ENCODE measurements around the gene FAM200C. TPM values are rescaled to one million over a fixed set of nuclear protein-coding genes. Genes with fewer than 3 reads are reported as not detected.

The FAM200C gene
- total RNA-seq, 4 donors from 2014 or later = 0.87 to 3.2 (median 1.8) TPM

DNA sequence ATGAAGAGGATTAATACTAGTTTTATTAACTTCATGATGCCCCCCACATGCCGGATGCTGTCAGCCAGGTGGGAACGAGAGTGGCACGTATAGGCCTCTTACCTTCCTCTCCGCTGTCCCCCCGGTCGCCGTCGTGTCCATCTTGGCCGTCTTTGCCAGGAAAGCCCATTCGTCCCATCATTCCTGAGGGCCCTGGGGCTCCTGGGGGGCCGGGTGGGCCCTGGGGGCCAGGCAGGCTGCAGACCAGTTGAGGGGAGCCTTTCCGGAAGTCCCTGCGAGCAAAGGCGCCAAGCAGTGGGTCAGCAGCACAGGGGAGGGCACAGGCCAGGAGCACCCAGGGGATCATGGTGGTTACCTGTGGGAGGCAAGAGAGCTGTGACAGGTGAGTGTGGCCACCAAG is 45.2 kb downstream of the FAM200C start:
- Histone ChIP-seq H3K36me3 (no peaks in the 10 kb centered on the region), H3K27ac (no peak overlapping the region), H3K9me3 (no peaks in the 10 kb centered on the region), H3K4me1 (peaks cover 0 to 33% (median 21%) of the 10 kb centered on the region in 3 donors), H3K27me3 (no peaks in the 10 kb centered on the region), H3K4me3 (no peak overlapping the region)
- DNase-seq = no peak
- whole genome bisulfite sequencing, 2 donors = 91 to 93% methylated on average over 9 to 10 of the region's 14 CpGs
- TF ChIP-seq, protein P1, sequence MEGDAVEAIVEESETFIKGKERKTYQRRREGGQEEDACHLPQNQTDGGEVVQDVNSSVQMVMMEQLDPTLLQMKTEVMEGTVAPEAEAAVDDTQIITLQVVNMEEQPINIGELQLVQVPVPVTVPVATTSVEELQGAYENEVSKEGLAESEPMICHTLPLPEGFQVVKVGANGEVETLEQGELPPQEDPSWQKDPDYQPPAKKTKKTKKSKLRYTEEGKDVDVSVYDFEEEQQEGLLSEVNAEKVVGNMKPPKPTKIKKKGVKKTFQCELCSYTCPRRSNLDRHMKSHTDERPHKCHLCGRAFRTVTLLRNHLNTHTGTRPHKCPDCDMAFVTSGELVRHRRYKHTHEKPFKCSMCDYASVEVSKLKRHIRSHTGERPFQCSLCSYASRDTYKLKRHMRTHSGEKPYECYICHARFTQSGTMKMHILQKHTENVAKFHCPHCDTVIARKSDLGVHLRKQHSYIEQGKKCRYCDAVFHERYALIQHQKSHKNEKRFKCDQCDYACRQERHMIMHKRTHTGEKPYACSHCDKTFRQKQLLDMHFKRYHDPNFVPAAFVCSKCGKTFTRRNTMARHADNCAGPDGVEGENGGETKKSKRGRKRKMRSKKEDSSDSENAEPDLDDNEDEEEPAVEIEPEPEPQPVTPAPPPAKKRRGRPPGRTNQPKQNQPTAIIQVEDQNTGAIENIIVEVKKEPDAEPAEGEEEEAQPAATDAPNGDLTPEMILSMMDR (IDR thresholded peaks at IDR 0.05) = no peak
- no peak for TF ChIP-seq POLR2A (IDR thresholded peaks at IDR 0.05)
- intact Hi-C loops (cut with DNase I) = no loop called here

- intact Hi-C loops (cut with DNase I) = no loop called here
- TF ChIP-seq, protein P1 (IDR thresholded peaks at IDR 0.05) = no peak
- no peak for TF ChIP-seq POLR2A (IDR thresholded peaks at IDR 0.05)
- Histone ChIP-seq H3K4me1 (peaks cover 0 to 20% (median 12%) of the 10 kb centered on the region in 3 donors), H3K27me3 (no peaks in the 10 kb centered on the region), H3K36me3 (no peaks in the 10 kb centered on the region), H3K9me3 (no peaks in the 10 kb centered on the region), H3K27ac (no peak overlapping the region), H3K4me3 (no peak overlapping the region)
- no peak for DNase-seq
- WGBS, 2 donors = 80 to 94% methylated on average over 6 to 8 of the region's 8 CpGs
Observed at GRCh38 chr5:160353379-160353778, 46.5 kb downstream of the FAM200C start.

DNA sequence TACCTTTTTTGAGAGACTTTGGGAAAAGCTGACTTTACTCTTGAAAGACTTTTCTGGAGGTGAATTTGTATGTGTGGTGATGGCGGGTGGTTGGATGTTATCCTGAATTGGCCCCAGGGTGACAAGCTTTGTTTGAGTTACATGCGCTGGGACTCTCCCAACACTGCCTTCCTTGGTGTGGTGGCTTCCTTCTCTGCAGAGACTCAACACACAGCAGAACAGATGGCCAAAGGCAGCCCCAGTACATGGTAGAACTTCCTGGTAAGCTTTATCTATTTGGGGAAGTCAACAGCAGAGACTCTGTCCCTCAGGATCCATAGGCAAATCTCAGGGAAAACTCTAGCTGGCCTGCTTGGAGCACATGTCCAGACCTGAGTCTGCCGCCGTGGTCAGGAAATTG is 47.5 kb downstream of the FAM200C start:
- no peak overlapping the region for H3K27ac ChIP-seq
- no peak for TF ChIP-seq POLR2A (IDR thresholded peaks at IDR 0.05)
- TF ChIP-seq, protein P1 (IDR thresholded peaks at IDR 0.05) = no peak
- H3K4me1 ChIP-seq = peaks cover 0 to 12% (median 3%) of the 10 kb centered on the region in 3 donors
- intact Hi-C loops (cut with DNase I) = no loop called here
- H3K36me3 ChIP-seq = no peaks in the 10 kb centered on the region
- H3K9me3 ChIP-seq = no peaks in the 10 kb centered on the region
- WGBS, 2 donors = 79% methylated on average over 3 to 4 of the region's 4 CpGs
- H3K4me3 ChIP-seq = no peak overlapping the region
- H3K27me3 ChIP-seq = no peaks in the 10 kb centered on the region
- no peak for DNase-seq

- TF ChIP-seq POLR2A (IDR thresholded peaks at IDR 0.05) = no peak
- TF ChIP-seq, protein P1 (IDR thresholded peaks at IDR 0.05) = no peak
- WGBS, 2 donors = 75 to 76% methylated on average over 4 of the region's 4 CpGs
- no peaks in the 10 kb centered on the region for H3K27me3 ChIP-seq
- intact Hi-C loops (cut with DNase I) = loop anchor here (10.0 kb wide), 1 partner anchor 325 kb away; no protein-coding TSS in a partner anchor
- H3K4me3 ChIP-seq = no peak overlapping the region
- H3K36me3 ChIP-seq = no peaks in the 10 kb centered on the region
- no peaks in the 10 kb centered on the region for H3K9me3 ChIP-seq
- peaks cover 0 to 6% (median 2%) of the 10 kb centered on the region in 3 donors for H3K4me1 ChIP-seq
- DNase-seq = no peak
- H3K27ac ChIP-seq = no peak overlapping the region
Observed at GRCh38 chr5:160349935-160350303, 49.9 kb downstream of the FAM200C start.

GRCh38 chr5:160349249-160349934 is 50.5 kb downstream of the FAM200C start:
- intact Hi-C loops (cut with DNase I) = loop anchor here (10.0 kb wide), 1 partner anchor 325 kb away; no protein-coding TSS in a partner anchor
- Histone ChIP-seq H3K27ac (no peak overlapping the region), H3K27me3 (no peaks in the 10 kb centered on the region), H3K9me3 (no peaks in the 10 kb centered on the region), H3K36me3 (no peaks in the 10 kb centered on the region), H3K4me1 (peaks cover 0 to 8% (median 2%) of the 10 kb centered on the region in 3 donors), H3K4me3 (no peak overlapping the region)
- DNase-seq = no peak
- 86 to 92% methylated on average over 18 to 19 of the region's 27 CpGs for WGBS, 2 donors
- TF ChIP-seq POLR2A (IDR thresholded peaks at IDR 0.05) = no peak
- TF ChIP-seq, protein P1 (IDR thresholded peaks at IDR 0.05) = no peak

All from esophagus squamous epithelium (tissue), 5 donors.